Neuronal stem cell (in vitro differentiated cells): ENCODE data around the gene PLA2G4E.
A peak's percentile ranks its signal among the peaks of the same experiment; 100 is the strongest.

Experiments
- DNase-seq: peaks from one replicate; pipeline ENCODE4 v3.0.0-alpha.2; 2013; ENCODE audit warnings: low spot score
- H2AFZ ChIP-seq: one replicate; pipeline ENCODE4 v1.6.1; 2013; ENCODE audit warnings: mild to moderate bottlenecking, low read length, inconsistent platforms
- H2AK5ac ChIP-seq: 2 replicates; pipeline ENCODE4 v1.6.1; 2013; ENCODE audit warnings: low read depth, mild to moderate bottlenecking, inconsistent platforms, low read length, moderate library complexity, mixed read lengths
- H2BK120ac ChIP-seq: 2 replicates; pipeline ENCODE4 v1.6.1; 2013; ENCODE audit warnings: low read depth, mild to moderate bottlenecking, inconsistent platforms, low read length, moderate library complexity, mixed read lengths
- H2BK12ac ChIP-seq: one replicate; pipeline ENCODE4 v1.6.1; 2013; ENCODE audit warnings: low read length, inconsistent platforms
- H2BK15ac ChIP-seq: 2 replicates; pipeline ENCODE4 v1.6.1; 2013; ENCODE audit warnings: mild to moderate bottlenecking, low read length, inconsistent platforms, mixed read lengths
- H2BK5ac ChIP-seq: one replicate; pipeline ENCODE4 v1.6.1; 2013; ENCODE audit warnings: inconsistent platforms, mild to moderate bottlenecking, low read length, moderate library complexity
- H3K14ac ChIP-seq: one replicate; pipeline ENCODE4 v1.6.1; 2013; ENCODE audit warnings: low read length, inconsistent platforms
- H3K18ac ChIP-seq: 2 replicates; pipeline ENCODE4 v1.6.1; 2013; ENCODE audit warnings: low read length, inconsistent platforms
- H3K23ac ChIP-seq: 2 replicates; pipeline ENCODE4 v1.6.1; 2013; ENCODE audit warnings: low read depth, mild to moderate bottlenecking, mixed read lengths, low read length, inconsistent platforms; ENCODE audit not compliant: poor library complexity
- H3K27ac ChIP-seq: replicated peaks from 3 replicates; pipeline ENCODE4 v1.5.1; 2013; ENCODE audit warnings: low read length, inconsistent platforms
- H3K27me3 ChIP-seq, 3 experiments: 2 replicates each; pipeline ENCODE4 v1.6.1; 2013; ENCODE audit warnings: low read length in 3 of 3, mild to moderate bottlenecking in 2 of 3, inconsistent platforms in 1 of 3, low read depth in 1 of 3, mixed read lengths in 1 of 3, moderate library complexity in 1 of 3; ENCODE audit not compliant: control insufficient read depth in 3 of 3, insufficient read depth in 3 of 3
- H3K36me3 ChIP-seq, 2 donors: replicated peaks in 1 of 2; 2 replicates each; pipeline ENCODE4 v1.6.1; 2013; ENCODE audit warnings: low read length in 2 of 2; ENCODE audit not compliant: control insufficient read depth in 2 of 2, insufficient read depth in 2 of 2
- H3K4ac ChIP-seq: 2 replicates; pipeline ENCODE4 v1.6.1; 2013; ENCODE audit warnings: inconsistent platforms, mild to moderate bottlenecking, low read length, moderate library complexity
- H3K4me1 ChIP-seq, 2 donors: 1 replicate in 1 of 2; 2 replicates in 1 of 2; pipeline ENCODE4 v1.6.1; 2013; ENCODE audit warnings: low read length in 2 of 2, low read depth in 1 of 2; ENCODE audit not compliant: control insufficient read depth in 2 of 2, insufficient read depth in 1 of 2
- H3K4me2 ChIP-seq: one replicate; pipeline ENCODE4 v1.6.1; 2013; ENCODE audit warnings: mild to moderate bottlenecking, low read length, inconsistent platforms; ENCODE audit not compliant: insufficient read depth, poor library complexity, severe bottlenecking
- H3K4me3 ChIP-seq, 2 donors: 2 replicates each; pipeline ENCODE4 v1.5.1; 2013; ENCODE audit warnings: low read length in 2 of 2, mild to moderate bottlenecking in 2 of 2, inconsistent platforms in 1 of 2, moderate library complexity in 1 of 2
- H3K79me1 ChIP-seq: one replicate; pipeline ENCODE4 v1.6.1; 2013; ENCODE audit warnings: low read depth, mild to moderate bottlenecking, inconsistent platforms, low read length, moderate library complexity
- H3K9ac ChIP-seq: one replicate; pipeline ENCODE4 v1.6.1; 2013; ENCODE audit warnings: mild to moderate bottlenecking, low read depth, low read length, inconsistent platforms; ENCODE audit not compliant: poor library complexity
- H3K9me3 ChIP-seq, 2 donors: replicated peaks in 1 of 2; 2 replicates each; pipeline versions ENCODE3 to v1.6.1; 2013; ENCODE audit warnings: low read length in 2 of 2, mild to moderate bottlenecking in 2 of 2, inconsistent platforms in 1 of 2, low read depth in 1 of 2, mixed read lengths in 1 of 2, moderate library complexity in 1 of 2; ENCODE audit not compliant: control insufficient read depth in 2 of 2, insufficient read depth in 1 of 2
- H4K8ac ChIP-seq: one replicate; pipeline ENCODE4 v1.6.1; 2013; ENCODE audit warnings: low read depth, mild to moderate bottlenecking, inconsistent platforms, low read length, moderate library complexity
- H4K91ac ChIP-seq: one replicate; pipeline ENCODE4 v1.6.1; 2013; ENCODE audit warnings: low read length, low read depth, mild to moderate bottlenecking, inconsistent platforms; ENCODE audit not compliant: poor library complexity
- WGBS, 2 donors: extraction: QIAGEN DNeasy Blood & Tissue Kit; methylation state at CpG; one replicate each; pipeline ENCODE4 v1.1.7; 2013; ENCODE audit warnings: missing lambda C conversion rate in 2 of 2, mixed read lengths in 1 of 2; ENCODE audit not compliant: insufficient read length in 2 of 2, insufficient replicate concordance in 1 of 2; ENCODE audit errors: extremely low coverage in 2 of 2; 5-methylcytosine and 5-hydroxymethylcytosine counted together

Gene PLA2G4E

DNA sequence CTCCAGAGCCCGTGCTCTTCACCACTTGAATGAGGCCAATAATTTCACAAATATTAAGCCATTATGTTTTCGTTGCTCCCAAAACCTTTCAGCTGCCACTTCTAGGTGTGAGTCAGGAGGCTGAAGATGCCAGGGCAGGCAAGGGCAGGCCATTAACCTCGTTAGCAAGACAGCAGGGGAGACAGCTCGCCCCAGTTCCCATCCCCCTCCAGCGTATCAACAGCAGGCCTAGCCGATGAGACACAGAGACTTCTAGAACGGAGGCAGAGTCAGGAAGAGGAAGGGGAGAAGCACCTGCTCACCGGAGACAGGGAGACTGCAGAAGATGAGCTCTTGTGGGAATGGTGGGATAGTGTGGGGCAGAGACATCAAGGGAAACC is 28.0 kb upstream of the PLA2G4E start:
- Histone ChIP-seq H2BK15ac (no peak overlapping the region), H3K36me3 (no peaks in the 10 kb centered on the region), H2AK5ac (no peak overlapping the region), H3K18ac (peak overlapping the region; percentile 46), H4K91ac (no peak overlapping the region), H3K14ac (no peak overlapping the region), H3K9me3 (no peaks in the 10 kb centered on the region), H2BK12ac (no peak overlapping the region), H3K79me1 (no peaks in the 10 kb centered on the region), H3K27me3 (peaks cover 0 to 53% (median 0%) of the 10 kb centered on the region in 3 experiments), H3K9ac (no peak overlapping the region), H3K27ac (no peak overlapping the region), H3K4ac (no peak overlapping the region), H2BK120ac (no peak overlapping the region), H3K23ac (peak overlapping the region; percentile 44), H2BK5ac (no peak overlapping the region), H3K4me3 (no peak overlapping the region), H3K4me2 (no peak overlapping the region), H3K4me1 (no peaks in the 10 kb centered on the region), H2AFZ (peak overlapping the region; percentile 50), H4K8ac (no peak overlapping the region)
- WGBS, 2 donors, result no CpG with 5 or more reads among the region's 8 CpGs
- DNase-seq, result no peak

DNA sequence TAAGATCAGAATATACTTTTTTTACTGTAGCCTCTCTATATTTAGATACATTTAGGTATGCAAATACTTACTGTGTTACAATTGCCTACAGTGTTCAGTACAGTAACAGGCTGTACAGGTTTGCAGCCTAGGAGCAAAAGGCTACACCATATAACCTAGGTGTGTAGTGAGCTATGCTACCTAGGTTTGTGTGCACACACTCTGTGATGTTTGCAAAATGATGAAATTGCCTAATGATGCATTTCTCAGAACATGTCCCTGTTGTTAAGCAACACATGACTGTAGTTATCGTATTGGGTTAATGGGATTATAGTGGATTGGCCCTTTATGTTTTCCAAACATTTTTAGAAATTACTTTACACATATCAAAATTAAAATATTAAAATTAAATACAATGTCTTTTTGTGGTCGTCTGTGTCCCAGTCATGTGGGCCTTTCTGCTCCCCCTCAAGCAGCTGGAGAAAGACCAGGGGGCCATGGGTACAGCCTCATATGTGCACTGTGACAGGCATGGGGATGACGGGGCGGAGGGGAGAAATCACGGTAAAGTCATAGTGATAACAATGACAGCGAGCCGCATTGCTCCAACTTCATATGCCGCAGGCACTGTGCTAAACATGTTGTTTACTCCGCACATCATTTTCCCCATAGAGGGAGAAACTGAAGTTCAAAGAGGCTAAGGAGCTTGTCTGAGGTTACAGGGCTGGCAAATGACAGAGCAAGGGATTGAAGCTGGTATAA is 27.4 kb upstream of the PLA2G4E start:
- Histone ChIP-seq H3K79me1 (no peaks in the 10 kb centered on the region), H3K4me1 (no peaks in the 10 kb centered on the region), H4K91ac (no peak overlapping the region), H3K23ac (no peak overlapping the region), H2AFZ (no peak overlapping the region), H2BK120ac (no peak overlapping the region), H3K4me3 (no peak overlapping the region), H3K27ac (no peak overlapping the region), H3K9me3 (no peaks in the 10 kb centered on the region), H2AK5ac (no peak overlapping the region), H3K9ac (no peak overlapping the region), H2BK12ac (no peak overlapping the region), H3K14ac (no peak overlapping the region), H2BK5ac (no peak overlapping the region), H3K4me2 (no peak overlapping the region), H3K27me3 (peaks cover 0 to 55% (median 0%) of the 10 kb centered on the region in 3 experiments), H3K36me3 (no peaks in the 10 kb centered on the region), H2BK15ac (no peak overlapping the region), H4K8ac (no peak overlapping the region), H3K4ac (no peak overlapping the region), H3K18ac (no peak overlapping the region)
- DNase-seq, result no peak
- no CpG with 5 or more reads among the region's 9 CpGs for WGBS, 2 donors

DNA sequence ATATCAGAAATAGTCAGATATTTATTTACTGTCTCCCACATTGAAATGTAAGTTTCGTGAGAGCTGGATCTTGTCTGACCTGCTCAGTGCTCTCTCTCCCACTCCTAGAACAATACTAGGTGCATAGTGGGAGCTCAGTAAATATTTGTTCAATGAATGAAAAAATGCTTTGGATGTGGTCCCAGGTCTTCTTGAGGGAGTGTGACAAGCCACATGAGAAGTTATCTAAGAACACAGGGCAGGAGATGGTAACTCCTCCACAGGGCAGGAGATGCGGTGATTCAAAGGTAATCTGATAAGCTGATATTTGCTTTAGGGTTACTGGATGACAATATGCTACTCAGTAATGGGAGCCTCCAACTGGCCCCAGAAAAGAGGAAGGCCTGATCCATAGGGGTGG is 25.8 kb upstream of the PLA2G4E start:
- H2BK12ac ChIP-seq, result no peak overlapping the region
- H3K27ac ChIP-seq, result no peak overlapping the region
- no peak overlapping the region for H2BK5ac ChIP-seq
- H3K79me1 ChIP-seq, result no peaks in the 10 kb centered on the region
- H3K36me3 ChIP-seq, result no peaks in the 10 kb centered on the region
- H4K91ac ChIP-seq, result no peak overlapping the region
- no peak overlapping the region for H4K8ac ChIP-seq
- no peak overlapping the region for H2BK15ac ChIP-seq
- H3K4ac ChIP-seq, result no peak overlapping the region
- H2AFZ ChIP-seq, result no peak overlapping the region
- no peak overlapping the region for H3K4me3 ChIP-seq
- peaks cover 0 to 2% of the 10 kb centered on the region in 2 donors for H3K9me3 ChIP-seq
- no peak overlapping the region for H3K9ac ChIP-seq
- no peak overlapping the region for H3K14ac ChIP-seq
- peaks cover 0 to 48% (median 0%) of the 10 kb centered on the region in 3 experiments for H3K27me3 ChIP-seq
- H3K18ac ChIP-seq, result no peak overlapping the region
- WGBS, 2 donors, result no CpG with 5 or more reads among the region's 2 CpGs
- H2BK120ac ChIP-seq, result no peak overlapping the region
- DNase-seq, result no peak
- H3K4me1 ChIP-seq, result peaks cover 1 to 3% of the 10 kb centered on the region in 2 donors
- H2AK5ac ChIP-seq, result no peak overlapping the region
- no peak overlapping the region for H3K4me2 ChIP-seq
- no peak overlapping the region for H3K23ac ChIP-seq

DNA sequence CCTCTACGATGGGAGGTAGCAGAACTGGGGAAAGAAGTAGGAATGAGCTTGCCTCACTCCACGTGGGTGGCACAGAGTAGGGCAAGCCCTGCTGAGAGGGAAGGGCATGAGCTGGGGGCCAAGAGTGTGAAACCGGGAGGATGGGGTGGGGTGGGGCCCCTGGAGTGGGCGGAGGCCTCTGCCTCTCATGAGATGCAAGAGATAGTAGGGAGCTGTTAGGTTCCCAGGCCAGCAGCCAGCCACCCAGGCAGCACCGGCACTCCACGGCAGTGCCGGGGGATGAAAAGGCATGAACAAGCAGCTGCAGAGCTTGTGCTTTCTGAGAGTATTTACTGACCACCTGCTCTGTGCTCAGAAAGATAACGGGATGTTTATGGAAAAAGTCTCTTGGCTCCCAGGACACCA is 24.4 kb upstream of the PLA2G4E start:
- Histone ChIP-seq H3K18ac (peak overlapping the region; percentile 11), H4K91ac (no peak overlapping the region), H3K14ac (no peak overlapping the region), H3K9ac (no peak overlapping the region), H3K4me2 (no peak overlapping the region), H2AK5ac (no peak overlapping the region), H3K9me3 (peaks cover 0 to 2% of the 10 kb centered on the region in 2 donors), H3K79me1 (no peaks in the 10 kb centered on the region), H2AFZ (peak overlapping the region; percentile 15), H3K4me1 (peaks cover 3 to 5% of the 10 kb centered on the region in 2 donors), H3K4me3 (no peak overlapping the region), H3K27ac (no peak overlapping the region), H2BK5ac (peak overlapping the region; percentile 26), H2BK12ac (no peak overlapping the region), H3K23ac (no peak overlapping the region), H4K8ac (no peak overlapping the region), H3K36me3 (no peaks in the 10 kb centered on the region), H2BK15ac (no peak overlapping the region), H2BK120ac (no peak overlapping the region), H3K4ac (no peak overlapping the region), H3K27me3 (peaks cover 0 to 37% (median 0%) of the 10 kb centered on the region in 3 experiments)
- no peak for DNase-seq
- whole genome bisulfite sequencing, 2 donors, result no CpG with 5 or more reads among the region's 8 CpGs
